HCEC 1CT (cell line): ENCODE data around the gene KLHDC9.
A peak's percentile ranks its signal among the peaks of the same experiment; 100 is the strongest.
"Not testable (repeated sequence)": the region's sequence is repeated elsewhere in the genome, so short reads cannot be mapped to it uniquely, and the experiment has no call there.

ENCODE experiments used
- DNase-seq: peaks from one replicate; pipeline ENCODE4 v3.0.0-alpha.2; 2017

The KLHDC9 gene, protein sequence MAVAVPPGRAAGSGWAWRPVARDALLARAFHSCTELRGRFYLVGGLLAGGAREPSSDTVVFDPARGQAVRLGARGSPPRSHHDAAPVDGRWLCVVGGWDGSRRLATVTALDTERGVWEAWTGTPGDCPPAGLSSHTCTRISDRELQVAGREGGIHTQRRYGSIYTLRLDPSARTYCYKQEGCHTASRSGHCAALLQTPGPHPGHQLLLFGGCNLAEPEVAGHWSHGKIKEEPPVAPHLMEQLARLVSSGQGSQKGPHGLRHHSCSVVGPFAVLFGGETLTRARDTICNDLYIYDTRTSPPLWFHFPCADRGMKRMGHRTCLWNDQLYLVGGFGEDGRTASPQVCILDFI

DNA sequence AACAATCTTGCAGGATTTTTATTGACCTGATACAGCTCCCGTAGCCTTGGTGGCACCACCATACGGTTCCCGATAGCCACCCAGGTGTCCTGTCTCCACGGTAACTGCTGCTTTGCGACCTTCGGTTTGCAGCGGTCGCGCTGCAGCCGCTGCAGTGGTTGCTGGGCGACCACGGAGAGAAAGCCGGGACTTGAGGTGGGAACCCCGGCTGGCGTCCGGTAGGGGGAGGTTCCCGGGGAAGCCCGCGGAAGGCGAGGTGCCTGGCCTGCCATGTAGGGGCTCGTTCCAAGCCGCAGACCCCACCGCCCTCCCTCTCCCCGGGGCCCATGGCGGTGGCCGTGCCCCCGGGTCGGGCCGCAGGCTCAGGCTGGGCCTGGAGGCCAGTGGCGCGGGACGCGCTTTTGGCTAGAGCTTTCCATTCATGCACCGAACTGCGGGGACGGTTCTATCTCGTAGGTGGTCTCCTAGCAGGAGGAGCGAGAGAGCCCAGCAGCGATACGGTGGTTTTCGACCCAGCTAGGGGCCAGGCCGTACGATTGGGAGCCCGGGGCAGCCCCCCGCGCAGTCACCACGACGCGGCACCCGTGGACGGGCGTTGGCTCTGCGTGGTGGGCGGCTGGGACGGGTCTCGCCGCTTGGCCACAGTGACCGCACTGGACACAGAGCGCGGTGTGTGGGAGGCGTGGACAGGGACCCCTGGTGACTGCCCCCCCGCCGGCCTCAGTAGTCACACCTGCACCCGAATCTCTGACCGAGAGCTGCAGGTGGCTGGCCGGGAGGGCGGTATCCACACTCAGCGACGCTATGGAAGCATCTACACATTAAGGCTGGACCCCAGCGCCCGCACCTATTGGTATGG lies at the start of gene KLHDC9:
KLHDC9 (plus strand) TSS at position 152 of the 859 bp plus-strand sequence; CDS start at position 327, 175 bp downstream.
- DNase-seq, result peak; percentile 61

DNA sequence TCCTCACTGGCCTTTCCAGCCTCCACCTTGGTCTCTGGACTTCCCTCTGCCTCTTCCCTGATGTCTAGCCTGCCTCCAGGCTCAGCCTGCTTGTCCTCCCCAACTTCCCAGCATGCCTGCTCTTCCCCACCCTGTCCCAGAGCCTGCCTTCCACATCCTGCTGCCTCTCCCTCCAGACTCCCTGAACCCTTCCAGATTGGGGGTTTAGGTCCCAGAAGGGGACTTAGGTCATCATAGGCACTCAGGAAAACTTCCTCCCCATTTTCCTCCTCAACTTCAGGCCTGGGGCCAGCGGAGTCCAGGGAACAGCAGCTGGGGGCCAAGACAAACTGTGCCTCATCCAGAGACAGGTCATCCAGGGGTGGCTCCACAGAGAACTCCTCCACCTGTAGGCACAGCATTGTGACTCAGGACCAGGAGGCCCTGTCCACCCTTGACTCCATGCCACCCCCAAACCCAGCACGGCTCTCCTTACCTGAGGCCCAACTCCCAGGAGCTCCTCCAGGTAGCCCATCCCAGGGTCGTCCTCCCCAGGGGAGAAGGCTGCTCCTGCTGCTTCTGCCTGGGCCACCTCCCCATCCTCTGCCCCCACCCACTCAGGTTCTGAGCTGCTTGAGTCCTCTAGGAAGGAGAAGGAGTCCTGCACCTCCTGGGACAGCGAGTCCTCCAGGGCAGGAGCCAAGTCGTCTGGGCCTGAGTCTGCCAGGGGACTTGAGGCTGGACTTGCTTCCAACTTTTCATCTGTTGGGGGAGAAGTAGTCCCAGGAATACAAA lies 49.0 kb upstream of the KLHDC9 start:
- DNase-seq, result no peak

- no peak for DNase-seq
Observed at GRCh38 chr1:161051219-161051618, 46.9 kb upstream of the KLHDC9 start.

- DNase-seq, result peak; percentile 19
Observed at GRCh38 chr1:161052899-161053298, 45.3 kb upstream of the KLHDC9 start.

GRCh38 chr1:161054232-161054631 lies 43.9 kb upstream of the KLHDC9 start:
- DNase-seq, result no peak

- no peak for DNase-seq
Observed at GRCh38 chr1:161054805-161055204, 43.4 kb upstream of the KLHDC9 start.

- DNase-seq, result no peak
Observed at GRCh38 chr1:161059293-161059692, 38.9 kb upstream of the KLHDC9 start.

DNA sequence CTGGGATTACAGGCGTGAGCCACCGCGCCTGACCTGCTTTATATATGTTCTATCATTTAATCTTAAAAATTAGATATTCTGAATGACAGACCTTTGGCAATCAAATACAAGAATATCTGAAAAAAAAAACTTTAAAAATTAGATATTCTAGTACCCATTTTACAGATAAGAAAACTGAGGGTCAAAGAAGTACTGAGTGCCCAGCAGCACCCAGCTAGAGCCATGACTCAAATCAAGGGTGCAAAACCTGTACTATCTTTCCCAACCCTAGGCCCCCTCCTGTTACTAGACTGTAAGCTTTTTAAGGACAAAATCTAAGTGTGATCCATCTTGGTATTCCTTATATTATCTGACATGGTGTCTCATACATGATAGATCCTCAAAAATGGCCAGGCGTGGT lies 36.7 kb upstream of the KLHDC9 start:
- DNase-seq, result no peak

GRCh38 chr1:161063936-161064335 lies 34.2 kb upstream of the KLHDC9 start:
- DNase-seq, result not testable (repeated sequence)

DNA sequence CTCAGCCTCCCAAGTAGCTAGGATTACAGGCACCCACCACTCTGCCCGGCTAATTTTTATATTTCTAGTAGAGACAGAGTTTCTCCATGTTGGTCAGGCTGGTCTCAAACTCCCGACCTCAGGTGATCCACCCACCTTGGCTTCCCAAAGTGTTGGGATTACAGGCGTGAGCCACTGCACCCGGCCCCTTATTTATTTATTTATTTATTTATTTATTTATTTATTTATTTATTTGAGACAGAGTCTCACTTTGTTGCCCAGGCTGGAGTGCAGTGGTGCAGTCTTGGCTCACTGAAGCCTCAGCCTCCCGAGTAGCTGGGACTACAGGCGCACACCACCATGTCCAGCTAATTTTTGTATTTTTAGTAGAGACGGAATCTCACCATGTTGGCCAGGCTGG lies 32.5 kb upstream of the KLHDC9 start:
- not testable (repeated sequence) for DNase-seq

DNA sequence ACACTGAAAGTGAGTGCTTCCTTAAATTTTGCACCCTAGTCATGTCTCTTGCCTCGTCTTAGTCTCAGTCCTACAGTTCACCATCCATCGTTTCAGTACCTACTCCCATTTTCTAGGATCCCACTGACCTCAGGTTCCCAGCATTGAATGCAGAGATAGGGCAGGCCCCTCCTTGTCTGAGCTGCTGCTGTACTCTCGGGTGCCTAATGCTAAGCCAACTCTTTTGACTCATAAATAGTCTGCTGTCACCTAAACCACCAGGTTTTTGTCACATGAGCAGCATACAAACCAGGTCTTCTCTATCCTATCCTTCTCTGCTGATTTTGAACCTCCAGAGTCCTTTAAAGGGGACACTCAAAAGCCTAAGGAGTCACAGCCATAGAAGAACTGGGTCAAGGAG lies 31.5 kb upstream of the KLHDC9 start:
- no peak for DNase-seq

DNA sequence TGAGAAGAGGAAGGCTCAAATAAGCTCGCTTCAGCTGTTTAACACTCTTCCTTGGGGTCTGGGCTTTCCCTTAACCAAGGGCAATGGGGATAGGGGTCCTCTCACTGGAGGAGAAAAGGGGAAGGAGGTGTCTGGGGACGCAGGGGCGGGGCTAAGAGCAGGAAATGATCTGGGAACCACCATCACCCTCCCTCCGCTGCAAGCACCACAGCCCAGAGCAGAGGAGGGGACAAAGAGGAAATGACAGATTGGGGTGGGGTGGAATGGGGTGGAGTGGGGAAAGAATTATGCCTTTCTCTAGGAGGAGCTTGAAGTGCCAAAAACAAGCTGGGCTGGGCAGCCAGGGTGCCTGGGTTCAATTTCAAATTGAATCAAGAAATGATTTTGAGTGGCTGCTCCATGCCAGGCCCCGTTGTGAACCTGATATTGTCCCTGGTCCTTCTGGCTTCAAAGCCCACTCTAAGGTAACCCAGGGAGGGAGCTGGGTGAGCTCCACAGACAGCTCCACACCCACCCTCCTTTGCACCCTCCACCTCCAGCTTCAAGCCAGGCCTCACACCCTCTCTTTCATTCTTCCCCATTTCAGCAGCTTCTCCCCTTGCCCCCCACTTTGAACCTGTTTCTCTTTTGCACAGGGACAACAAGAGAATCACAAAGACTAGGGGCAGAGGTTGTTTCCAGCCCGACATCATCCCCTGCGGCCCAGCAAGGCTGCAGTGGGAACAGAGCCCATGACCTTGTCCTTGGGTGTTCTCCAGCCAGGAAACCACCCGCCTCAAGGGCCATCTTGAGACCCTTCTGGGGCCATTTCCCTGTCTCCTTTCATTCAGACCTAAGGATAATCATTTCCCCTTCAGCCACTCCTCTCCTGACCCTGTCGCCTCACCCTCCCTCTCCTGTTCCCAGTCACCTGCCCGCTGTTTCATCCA lies 29.6 kb upstream of the KLHDC9 start:
- no peak for DNase-seq

DNA sequence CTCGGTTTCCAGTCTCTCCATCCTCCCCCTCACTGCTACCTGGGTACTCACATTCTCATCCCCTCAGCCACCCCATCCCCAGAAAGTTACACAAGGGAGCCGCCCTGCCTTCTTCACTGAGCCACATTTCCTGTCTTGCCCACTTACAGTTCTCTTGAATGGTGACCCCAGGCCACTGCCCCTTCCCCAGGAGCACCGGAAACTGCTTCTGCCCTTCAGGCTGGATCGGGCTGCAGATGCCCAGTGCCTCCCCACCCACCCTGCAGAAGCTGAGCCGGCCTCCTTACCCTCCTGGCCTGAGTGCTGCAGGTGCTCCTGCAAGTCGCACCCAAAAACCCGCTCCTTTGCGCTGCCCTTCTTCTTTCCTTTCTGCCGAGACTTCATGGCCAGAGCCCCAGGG lies 28.9 kb upstream of the KLHDC9 start:
- DNase-seq, result no peak

GRCh38 chr1:161069731-161070270 lies 28.4 kb upstream of the KLHDC9 start, which contains the start of gene ARHGAP30:
ARHGAP30 (minus strand) TSS chr1:161069891; CDS start chr1:161069624, 267 bp downstream.
- no peak for DNase-seq

DNA sequence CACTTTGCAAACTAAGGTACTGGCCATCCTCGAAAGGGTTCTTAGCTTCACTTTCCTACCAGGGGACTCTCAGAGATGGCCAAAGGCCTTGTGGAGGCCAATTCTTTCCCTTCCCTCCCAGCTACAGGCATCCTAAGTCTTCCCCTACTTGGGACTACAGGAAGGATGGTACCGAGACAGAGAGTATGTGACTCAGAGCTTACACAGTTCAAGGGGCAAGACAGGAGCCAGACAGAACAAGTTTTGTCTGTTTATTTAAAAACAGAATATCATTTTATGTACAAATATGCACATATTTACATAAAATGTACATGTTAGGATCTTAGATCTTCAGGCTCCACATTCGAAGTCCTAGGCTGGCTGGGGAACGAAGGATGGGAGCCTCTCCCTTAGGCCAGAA lies 27.4 kb upstream of the KLHDC9 start:
- peak; percentile 15 for DNase-seq

DNA sequence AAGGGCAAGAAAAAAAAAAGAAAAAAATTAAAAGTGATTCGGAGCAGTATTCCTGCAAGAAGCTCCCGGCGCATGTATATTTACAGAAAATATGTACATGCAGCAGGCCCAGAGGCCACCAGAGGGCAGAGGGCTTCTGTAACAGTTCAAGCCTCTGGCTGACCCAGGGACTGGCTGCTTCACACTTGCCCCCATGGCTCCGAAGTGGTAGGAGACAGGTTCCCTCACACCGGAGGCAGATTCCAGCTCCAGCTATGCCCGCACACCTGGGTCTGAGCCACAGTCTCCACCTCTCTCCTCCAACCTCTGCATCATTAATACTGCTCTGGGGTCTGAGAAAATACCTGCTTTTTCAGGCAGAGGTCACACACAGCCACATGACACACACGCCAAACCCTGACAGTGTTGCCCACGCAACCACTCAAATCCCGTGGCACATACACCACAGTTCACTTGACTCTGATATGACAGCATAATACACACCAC lies 26.2 kb upstream of the KLHDC9 start:
- peak; percentile 43 for DNase-seq

- DNase-seq, result no peak
Observed at GRCh38 chr1:161072751-161073449, 25.3 kb upstream of the KLHDC9 start.

GRCh38 chr1:161073474-161074121 lies 24.6 kb upstream of the KLHDC9 start:
- DNase-seq, result no peak

GRCh38 chr1:161074676-161075368 lies 23.3 kb upstream of the KLHDC9 start:
- DNase-seq, result no peak

DNA sequence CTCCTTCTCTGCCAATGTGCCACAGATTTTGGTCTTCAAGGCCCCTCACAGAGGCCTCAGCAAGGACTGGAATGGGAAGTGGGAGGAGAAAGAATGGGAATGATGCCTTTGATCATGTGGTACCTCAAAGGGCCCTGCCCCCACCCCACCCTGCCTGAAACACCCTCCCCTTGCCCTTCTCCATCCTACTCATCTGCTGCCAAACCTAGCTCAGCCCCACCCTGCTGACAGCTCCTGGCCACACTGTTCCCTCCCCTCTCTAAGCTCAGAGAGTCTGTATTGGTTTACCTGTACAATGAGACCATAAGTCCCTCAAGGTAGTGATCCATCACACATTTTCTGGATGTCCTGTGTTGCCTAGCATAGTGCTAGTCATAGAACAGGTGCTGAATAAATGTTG lies 21.8 kb upstream of the KLHDC9 start:
- DNase-seq, result no peak
